Stimulated activated CD4-positive, alpha-beta T cell treated with anti-CD3 and anti-CD28 coated beads, Interleukin-1b, Interleukin-23, amount 100 ng/mL, for 24 hours (primary cell): ENCODE measurements around the gene DIPK1C.

ENCODE experiments used
- DNase-seq, 4 experiments: peaks; one replicate each; pipeline ENCODE4 v3.0.0-alpha.2; 2020; ENCODE audit warnings: low read depth in 4 of 4, low spot score in 1 of 4

Gene DIPK1C

DNA sequence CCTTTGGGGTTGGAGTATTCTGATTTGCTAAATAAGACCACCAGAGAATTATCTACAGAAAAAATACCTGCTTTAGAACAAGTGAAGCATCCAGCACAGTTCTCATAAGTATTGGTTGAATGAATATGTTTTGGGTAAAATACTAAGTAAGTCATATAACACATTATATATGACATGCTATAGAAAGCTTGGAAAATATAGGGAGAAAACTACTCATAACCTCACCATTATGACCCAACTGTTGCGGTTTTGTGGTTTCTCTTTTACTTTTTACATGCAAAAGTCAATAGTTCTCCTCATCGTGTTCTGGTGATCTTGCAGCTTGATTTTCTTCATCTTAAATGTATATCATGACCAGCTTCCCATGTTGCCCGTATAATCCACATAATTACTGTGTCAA lies 66.2 kb downstream of the DIPK1C start:
- no peak for DNase-seq

DNA sequence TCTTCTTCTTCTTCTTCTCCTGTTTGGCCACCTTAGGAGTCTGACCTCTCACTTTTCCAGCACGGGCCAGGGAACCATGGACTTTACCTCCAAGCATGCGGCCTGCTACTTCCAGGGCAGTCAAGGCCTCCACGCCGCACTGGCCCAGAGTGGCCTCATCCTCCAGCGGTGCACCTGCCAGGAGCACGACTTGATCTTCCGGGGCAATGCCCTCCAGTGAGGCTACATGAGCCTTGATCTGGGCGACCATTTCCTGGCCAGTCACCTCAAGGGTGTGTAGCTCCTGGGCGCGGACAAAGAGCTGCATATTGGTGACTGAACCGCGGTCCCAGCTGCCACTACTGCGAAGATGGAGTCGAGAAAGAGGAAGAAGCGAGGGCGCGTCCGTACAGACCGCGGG lies 67.1 kb downstream of the DIPK1C start:
- no peak for DNase-seq

DNA sequence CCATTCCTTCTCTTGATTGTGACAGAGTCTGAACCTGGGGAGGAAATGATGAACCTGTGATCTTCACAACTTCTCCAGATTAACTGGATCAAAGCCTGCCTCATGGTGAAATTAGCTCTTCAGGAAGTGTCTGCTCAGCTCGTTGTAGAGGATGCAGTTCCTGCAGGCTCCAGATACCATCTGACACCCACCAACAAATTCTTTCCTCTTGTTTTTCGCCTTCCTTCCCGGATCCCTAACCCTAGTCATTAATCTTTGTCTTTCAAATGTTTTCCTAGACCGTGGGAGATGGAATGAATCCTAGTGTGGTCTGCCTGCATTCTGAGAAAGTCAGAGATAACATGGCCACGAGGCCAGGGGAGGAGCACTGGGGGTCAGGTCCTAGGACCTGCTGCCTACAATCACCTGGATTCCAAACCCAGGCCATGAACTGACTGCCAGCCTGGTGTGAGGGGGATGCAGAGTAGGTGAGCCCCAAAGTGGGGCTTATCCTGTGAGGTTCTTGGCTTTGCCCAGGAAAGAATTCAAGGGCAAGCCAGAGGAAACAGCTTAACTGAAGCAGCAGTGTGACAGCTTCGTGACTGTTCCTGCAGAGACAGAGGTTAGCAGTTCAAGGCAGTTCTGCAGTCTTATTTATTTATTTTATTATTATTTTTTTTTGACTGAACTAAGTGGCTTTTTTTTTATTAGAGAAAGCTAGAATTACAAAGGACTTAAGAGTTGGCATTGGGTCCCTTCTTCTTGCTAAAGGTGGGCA lies 67.8 kb downstream of the DIPK1C start:
- DNase-seq = no peak

- DNase-seq = no peak
These were observed 68.9 kb downstream of the DIPK1C start for GRCh38 chr18:74388227-74388626.

- DNase-seq = no peak
These were observed 69.7 kb downstream of the DIPK1C start for GRCh38 chr18:74387383-74387782.
